GM19023 (cell line): ENCODE measurements around the gene LYRM9.
"Not testable (repeated sequence)": the region's sequence is repeated elsewhere in the genome, so short reads cannot be mapped to it uniquely, and the experiment has no call there.

Source experiments
- ATAC-seq: cut with Tn5 transposase; IDR thresholded peaks from one replicate; pipeline ENCODE4 v1.9.1; 2021; ENCODE audit warnings: mild to moderate bottlenecking, moderate library complexity; ENCODE audit not compliant: unreplicated experiment

Gene LYRM9

DNA sequence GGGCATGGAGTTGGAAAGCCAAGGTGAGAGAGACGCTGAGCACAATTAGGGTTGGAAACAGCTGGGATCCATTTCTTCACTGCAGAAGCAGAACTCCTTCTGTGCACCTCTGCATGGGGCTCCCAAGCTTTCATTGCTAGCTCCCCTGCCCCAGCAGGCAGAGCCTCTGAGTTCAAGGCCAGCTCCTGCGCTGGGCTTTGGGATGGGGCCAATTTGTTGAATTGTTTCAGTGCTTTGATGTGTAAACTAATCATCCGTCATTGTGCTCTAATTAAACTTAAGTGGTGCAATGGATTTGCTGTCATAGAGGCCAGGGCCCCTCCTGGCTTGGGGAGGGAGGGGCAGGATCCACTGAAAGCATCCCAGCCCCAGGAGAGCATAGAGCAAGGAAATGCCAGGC is 13.5 kb upstream of the LYRM9 start:
- no peak for ATAC-seq

DNA sequence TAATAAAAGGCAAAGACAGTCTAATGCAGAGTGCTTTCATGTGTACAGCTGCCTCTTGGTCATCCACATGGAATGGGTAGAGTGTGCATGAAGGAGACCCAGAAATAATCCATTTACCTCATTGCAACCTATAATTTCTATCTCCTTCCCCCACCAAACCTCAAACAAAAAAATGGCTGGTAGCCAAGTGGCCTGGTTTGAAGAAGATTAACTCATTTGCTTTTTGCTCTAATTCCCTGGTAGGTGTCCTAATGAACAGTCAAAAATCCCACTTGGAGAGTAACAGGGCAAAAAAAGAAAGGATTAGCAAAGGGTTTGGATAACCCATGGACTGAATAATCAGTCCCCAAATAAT is 13.0 kb upstream of the LYRM9 start:
- no peak for ATAC-seq

DNA sequence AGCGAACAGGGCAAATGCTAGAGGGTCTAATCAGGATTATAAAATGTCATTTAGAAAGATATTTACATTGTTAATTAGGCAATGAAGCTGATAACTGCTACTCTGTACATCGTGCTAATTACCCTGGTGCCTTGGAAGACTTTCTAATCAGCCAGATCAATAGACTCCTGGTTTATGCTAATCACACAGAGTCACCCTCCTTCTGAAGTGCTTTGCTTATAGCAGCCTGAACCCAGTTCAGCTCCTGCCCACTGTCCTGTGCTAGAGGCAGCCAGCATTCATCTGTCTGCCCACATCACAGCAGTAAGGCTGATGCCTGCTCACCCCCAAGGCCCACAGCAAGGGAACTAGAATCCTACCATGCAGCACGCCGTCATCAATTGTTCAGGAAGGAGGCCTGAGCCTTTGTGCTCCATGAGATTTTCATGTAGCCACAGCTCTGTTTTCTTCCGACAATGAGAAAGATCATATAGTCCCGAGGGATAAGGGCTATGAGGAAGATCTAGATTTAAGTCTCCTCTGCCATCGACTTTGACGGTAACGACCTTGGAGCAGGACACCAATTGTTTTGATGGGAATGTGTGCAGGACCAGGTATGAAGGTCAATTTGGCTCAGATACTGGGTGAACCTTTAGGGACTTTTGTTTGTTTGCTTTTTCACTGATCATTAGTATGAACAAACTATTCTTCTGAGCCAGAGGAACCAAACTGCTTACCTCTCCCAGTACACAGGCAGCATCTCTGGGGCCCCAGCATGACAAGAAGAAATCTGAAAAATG is 12.5 kb upstream of the LYRM9 start:
- no peak for ATAC-seq

DNA sequence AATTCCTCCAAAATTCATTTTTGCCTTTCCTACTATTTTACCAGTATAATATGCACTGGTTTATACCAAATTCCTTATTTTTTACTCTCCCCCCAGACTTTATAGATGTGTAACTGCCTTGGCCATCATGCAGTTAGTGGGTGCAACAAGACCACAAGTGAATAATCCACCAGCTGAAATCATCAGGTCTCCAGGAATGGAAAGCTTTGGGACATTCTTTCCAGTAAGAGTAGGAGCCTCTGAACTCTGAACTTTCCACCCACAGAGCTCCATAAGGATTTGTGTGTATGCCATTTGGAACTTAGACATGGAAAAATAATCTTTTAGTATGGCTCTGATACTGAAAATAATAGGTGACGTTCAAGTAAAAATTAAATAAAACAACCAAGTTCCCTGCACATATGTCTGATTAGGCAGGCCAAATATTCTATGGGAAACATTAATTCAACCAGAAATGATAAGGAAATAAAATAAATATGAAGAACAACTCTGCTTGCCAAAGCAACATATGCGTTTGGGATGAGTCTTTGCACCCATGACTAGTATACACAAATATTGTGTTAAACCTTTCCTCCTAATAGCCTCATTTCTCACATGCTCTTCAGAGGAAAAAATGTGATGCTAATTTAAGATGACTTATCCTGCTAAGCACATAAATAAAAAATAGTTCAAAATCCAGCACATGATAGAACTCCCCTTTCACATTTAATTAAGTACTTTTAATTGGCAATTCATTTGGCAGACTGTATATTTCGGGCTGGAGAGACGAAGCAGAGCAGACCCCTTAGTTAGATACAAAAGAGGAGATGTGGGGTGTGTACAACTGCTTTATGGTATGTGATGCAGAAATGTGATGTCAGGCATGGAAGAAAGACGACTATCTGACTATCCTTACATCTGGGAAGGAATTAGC is 11.6 kb upstream of the LYRM9 start:
- ATAC-seq, result no peak

DNA sequence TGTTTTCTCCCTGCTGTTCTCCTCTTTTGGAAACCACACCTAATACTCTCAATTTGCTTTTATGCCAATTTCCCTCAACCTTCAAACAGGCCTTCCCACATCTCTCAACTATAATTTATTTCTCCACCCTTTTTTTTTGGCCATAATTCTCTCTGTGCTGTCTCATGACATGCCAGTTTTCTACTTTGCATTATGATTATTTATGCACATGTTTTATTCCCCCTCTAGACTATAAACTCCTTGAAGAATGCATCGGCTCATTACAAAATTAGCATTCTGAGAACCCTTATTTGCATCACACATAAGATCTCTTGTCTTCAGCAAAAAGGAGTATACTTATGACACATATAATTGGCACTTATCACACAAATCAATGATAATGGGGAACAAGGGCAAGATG is 10.9 kb upstream of the LYRM9 start:
- ATAC-seq, result no peak

DNA sequence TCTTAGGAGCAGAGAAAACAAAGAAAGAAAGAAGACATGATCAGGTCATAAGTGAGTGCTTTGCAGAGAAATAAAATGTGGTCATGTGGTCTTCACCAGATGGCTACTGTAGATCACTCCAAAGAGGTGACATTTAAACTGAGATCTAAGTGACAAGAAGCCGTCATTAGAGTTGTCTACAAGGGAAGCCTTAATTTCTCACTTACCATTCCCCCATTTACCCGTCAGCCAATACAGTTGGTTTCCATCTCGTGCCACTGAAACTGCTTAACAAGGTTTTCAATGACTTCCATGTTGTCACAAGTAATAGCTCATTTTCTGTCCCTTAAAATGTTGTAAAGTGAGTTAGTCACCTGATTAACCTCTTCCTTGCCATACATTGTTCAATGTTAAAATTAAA is 6.4 kb upstream of the LYRM9 start:
- no peak for ATAC-seq

DNA sequence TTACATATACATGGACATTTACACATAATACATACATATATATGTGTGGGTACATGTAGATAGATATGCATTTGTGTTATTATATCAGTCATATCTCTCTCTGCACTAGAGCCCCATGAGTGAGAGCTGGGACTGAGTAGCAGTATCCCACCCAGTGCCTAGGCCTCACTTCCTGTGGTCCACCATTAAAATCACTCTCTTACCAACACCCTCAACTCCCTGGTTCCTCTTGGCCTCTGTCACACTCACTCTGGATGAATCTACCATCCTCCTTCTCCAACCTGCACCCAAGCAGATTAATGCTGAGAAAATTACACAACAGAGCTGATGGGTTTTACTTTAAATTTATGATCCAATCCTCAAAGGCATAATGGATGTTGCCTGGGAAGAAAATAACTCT is 4.9 kb upstream of the LYRM9 start:
- no peak for ATAC-seq

DNA sequence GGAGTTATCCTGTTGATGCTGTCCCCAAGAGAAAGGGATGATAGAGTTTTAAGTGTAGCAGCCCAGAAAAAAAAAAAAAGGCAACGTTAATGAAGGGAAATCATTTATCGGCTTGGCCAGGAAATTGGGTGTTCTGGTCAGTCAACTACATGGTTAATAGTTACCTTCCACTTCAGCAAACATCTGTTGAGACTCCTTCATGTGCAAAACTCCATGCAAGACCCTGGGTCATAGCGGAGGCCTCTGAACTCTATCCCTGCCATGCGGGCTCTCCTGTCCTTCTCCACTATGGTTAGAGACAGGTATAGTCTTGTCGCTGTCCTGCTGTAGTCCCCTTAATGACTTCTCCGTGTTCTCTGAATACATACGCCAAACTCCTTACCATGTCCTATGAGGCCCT is 3.5 kb upstream of the LYRM9 start:
- no peak for ATAC-seq

DNA sequence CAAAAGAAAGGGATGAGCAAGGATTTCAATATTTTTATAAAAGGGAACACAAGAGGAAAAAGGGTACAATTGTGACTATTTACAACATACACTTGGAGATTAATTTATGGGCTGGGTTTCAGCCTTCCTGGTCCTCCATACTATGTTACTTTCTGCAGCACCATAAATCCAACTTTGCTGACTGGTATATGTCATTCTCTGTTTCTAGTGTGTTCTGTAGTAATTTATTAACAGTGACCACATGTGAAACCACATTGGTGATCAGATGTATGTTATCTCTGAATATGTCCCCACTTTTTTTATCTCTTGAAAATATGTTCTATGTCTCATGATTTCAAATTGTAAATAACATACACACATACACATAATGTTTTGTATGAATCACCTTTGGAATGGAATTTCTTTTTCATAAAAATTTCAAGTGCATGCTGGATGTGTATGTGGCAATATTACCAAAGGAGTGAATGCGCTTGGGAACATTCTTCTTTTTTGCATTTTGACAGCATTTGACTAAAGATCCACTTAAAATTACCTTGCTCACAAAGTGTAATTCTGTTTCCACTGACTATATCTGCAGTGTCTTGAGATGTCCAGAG is 2.9 kb upstream of the LYRM9 start:
- ATAC-seq, result no peak

DNA sequence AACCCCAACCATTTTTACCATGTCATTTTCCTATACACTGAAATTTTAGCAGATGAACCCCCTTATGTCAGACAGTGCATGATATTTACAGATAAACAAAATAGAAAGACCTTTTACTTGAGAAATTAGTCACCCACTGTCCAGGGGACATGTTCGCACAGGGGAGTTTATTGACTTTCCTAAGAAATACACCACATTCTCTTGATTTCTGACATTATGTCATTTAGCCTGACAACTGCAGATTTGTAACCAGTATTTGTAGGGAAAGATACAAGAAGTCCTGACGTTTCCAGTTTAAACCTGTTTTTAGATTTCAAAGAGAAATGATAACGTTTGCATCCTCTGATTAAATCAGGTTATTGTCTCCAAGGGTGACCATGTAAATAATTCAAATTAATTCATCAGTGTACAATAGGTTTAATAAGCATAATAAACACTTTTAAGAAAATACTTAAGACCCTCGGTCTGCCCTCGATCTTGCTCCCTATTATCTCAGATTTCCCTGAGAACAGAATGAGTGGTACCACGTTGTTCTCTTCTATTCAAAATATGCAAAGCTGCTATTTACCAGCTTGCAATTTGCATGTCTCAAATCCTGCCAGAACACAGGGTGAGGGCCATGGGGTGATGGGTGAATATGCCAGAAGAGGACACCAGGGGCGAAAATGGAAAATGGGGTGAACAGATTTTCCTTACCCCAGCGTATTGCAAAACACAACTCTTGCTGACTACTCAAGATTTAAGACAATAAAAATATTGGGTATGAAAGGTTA is 2.1 kb upstream of the LYRM9 start:
- no peak for ATAC-seq

DNA sequence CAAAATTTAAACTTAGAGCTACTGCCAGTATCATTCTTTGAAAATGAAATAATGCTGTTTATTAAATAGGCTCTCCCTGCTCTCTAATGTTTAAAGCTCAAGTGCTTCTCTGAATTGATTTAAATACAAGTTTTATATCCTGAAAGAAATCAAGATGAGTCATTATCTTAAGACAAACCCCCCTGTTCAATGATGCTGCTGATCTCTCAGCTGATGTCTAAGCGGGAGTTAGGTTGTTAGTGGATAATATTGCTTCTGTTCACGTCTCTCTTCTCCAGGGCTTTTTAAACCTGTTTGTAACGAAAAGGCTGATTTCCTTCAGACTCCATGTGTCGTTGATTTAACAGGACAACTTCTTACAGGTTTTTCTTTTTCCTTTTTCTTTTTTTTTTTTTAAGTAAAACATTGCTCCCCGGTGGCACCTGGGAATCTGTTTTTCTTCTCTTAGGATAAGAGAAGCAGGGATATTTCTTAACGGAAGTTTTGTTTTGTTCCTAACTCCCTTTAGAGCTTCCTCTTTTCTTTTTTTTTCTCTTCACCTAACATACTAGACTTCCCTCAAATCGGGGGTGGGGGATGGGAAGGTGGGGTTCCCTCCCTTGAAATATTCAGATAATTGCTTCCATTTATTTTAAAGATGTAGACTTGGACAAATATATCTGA is 807 bp upstream of the LYRM9 start:
- no peak for ATAC-seq

DNA sequence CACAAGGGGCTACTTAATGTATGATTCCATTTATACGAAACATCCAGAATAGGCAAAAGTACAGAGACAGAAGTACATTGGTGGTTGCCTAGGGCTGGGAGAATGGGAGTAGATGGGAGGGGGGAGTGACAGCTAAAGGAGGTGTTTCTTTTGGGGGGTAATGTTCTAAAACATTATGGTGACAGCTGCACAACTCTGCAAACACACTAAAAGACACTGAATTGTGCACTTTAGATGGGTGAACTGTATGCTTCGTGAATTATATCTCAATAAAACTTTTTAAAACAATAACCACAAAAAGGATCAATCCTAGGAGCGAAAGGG is 661 bp downstream of the LYRM9 start:
- no peak for ATAC-seq

DNA sequence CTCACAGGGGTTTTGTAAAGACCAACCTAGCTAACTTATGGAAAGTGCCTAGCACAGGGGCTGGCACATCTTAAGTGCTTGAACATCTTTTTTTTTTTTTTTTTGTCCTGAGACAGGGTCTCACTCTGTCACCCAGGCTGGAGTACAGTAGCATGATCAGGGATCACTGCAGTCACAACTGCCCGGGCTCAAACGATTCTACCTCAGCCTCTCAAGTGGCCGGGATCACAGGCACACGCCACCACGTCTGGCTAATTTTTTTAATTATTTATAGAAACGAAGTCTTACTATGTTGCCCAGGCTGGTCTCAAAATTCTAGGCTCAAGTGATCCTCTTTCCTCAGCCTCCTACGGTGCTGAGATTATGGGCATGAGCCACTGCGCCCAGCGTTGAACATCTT is 1.3 kb downstream of the LYRM9 start:
- ATAC-seq, result no peak

DNA sequence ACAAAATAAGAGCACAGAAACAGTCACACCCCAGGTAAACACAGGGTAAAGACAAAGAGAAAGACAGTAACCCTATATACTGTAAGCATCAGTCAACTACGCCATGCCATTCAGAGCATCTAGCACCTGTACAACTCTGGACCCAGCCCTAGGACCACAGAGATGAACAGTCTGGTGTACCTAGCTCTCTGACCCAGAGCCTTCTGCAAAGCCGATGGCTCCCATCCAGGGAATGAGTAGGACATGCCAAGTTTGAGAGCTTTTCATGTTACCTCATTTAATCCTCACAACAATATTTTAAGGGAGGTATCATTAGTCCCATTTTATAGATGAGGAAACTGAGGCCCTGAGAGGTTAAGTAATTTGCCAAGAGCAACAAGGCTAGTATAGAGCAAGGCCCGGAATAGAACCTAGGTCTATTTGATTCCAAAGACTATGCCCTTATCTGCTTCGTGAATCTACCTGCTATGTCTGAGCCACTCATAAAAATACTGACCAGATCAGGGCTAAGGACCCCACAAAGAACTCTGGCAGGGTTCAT is 3.4 kb downstream of the LYRM9 start:
- no peak for ATAC-seq

DNA sequence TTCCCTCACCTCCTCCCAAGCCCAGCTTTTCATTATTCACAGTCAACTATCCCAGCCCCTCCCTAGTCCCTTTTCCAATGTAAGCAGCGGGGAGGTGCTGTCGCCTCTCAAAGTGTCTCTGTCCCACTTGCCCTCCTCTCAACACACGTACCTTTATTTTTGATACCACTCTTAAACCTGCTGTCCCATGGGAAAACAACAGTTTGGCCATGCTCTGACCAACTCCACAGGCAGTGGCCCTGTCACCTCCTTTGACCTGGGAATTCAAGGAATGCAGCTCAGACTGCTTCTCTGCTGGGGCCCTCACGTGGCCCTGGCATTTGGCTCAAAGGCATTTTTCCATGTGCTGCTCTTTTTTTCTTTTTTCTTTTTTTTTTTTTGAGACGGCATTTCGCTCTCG is 4.2 kb downstream of the LYRM9 start:
- no peak for ATAC-seq

DNA sequence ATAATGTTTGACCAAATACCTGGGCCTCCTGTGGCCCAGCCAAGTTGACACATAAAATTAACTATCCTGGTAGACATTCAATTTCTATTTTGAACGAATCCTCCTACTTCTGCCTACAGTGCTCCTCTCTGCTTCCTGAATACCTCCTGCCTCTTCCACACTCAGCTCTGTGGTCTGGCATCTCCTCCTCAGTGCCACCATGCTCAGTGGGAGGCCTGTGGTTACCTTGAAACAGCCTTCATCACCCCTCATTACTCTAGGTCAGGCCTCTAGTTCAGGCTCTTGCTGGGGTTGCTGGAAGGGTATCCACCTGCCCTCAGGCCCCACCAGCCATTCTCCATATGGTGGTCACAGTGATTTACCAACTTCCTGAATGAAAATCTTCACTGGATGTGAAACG is 5.1 kb downstream of the LYRM9 start:
- ATAC-seq, result no peak

DNA sequence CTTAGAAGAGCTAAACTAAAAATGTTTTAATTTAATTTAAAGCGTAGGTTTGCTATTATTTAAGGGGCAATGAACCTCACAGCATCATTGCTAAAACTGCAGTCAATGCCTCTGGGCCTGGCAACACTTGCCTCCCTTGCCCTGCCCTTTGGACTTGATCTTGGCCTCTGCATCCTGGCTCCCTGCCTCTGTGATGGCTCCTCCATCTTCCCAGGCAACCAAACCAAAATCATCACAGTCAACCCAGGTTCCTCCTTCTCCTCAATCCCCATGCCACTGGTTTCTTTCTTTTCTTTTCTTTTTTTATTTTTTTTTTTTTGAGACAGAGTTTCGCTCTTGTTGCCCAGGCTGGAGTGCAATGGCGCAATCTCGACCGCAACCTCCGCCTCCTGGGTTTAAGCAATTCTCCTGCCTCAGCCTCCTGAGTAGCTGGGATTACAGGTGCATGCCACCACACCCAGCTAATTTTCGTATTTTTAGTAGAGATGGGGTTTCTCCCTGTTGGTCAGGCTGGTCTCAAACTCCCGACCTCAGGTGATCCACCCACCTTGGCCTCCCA is 6.7 kb downstream of the LYRM9 start:
- ATAC-seq, result not testable (repeated sequence)

DNA sequence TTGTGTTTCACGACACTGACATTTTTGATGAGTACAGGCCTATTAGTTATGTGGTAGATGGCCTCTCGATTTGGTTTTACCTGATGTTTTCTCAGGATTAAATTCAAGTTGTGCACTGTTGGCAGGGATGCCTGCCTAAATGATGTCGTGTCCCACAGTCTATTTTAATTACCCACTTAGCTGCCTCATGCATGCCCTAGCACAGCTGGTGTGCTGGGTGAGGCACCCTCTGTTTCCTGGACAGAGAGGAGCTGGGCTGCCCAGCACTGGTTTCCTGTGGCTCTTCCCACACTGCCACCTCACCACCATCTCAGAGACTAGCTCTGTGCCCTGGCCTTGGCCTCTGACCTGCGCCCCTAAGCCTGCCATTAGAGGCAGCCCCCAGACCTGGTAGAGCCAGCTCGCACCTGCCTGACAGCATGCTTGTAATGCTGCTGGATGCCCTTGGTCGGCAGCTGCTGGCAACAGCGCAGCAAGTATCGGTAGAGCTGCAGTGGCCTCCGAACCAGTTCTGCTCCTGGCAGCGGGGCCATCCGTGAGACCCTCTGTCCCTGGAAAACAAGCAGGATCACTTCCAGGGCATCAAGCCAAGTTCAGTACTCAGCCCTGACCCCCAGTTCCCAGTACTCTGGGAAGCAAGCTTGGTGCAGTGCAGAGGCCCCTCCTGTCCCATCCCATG is 10.9 kb downstream of the LYRM9 start:
- no peak for ATAC-seq

DNA sequence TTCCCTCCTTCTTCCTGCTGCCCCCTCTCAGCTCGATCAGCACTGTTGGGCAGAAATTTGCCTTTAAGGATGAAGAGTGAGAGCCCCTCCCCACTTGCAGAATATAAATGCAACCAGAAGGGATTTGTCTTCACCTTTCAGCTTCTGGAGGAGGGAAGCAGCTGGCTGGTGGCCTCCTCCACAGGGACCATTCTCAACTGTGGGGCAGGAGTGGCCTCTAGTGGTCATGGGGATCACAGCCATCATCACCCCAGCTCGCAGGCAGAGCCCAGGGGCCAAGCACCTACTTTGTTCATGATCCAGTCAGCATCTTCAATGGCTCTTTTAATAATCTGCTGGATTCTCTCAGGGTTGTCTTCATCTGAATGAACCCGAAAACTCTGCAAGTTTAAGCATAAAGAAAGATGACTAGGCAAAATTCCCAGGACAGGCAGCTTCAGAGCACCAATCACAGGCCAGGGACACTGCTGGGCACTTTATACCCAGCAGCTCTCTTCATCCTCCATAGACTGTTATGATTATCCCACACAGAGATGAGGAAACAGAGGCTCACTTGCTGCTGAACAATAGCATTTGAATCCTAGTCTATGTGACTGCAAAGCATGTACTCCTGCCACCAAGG is 13.1 kb downstream of the LYRM9 start:
- peak; percentile 82 for ATAC-seq
